GM19452 (cell line): ENCODE data around the gene PTPRT.

ENCODE experiments used
- ATAC-seq: cut with Tn5 transposase; IDR thresholded peaks from one replicate; pipeline ENCODE4 v1.9.1; 2021; ENCODE audit not compliant: unreplicated experiment

PTPRT gene

DNA sequence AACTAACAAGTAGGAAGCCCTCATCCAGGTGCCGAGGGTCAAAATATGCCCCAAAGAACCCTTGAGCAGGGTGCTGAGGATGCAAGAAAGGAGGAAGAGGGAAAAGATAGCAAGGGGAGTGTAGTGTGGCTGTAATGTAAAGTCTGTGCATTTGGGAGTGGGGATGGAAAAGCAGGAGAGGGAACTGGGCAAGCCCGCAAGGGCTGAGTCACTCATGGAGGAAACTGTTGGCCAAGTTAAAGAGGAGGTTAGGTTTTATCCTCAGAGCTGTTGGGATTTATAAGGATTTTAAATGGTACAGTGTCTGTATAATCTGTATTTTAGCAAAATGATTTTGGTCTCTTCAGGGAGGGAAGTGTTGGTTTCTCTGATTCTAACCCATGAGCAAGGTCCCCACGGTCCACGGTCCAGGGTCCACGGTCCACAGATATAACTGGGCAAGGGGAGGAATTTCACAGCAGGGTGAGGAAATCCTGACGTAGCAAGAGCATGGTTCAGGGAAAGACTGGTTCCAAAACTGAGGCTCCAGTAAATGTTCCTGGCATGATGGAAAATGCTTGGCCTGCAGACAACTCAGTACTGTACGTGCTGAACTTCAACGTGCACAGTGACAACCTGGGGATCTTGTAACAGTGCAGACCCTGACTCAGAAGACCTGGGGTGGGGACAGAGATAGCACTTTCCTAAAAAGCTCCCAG, 759.8 kb downstream of the PTPRT start:
- ATAC-seq = no peak

DNA sequence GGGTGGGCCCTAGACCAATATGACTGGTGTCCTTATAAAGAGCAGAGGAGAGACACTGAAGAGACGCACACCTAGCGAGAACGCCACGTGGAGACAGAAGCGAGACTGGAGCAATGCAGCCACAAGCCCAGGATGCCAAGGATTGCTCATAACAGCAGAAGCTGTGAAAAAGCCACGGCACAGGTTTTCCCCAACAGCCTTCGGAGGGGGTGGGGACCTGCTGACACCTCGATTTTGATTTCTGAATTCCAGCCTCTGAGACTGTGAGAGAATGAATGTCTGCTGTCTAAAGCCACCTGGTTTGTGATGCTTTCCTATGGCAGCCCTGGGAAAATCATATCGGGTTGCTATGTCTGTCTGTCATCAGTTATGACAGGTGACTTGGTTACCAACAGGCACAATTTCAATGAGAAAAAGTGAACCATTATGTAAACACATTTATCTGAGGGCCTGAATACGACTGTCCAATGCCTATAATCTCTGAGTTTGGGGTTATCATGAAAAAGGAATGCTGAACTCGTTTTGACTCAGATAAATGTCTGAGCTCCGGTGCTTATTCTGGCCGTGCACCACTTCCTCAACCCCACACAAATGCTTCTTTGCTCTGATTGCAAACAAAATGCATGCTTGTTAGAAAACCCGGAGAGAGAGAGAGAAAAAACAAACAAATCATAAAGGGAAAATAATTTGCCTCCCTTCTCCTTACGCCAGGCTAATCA, 769.7 kb downstream of the PTPRT start:
- no peak for ATAC-seq

- ATAC-seq = no peak
Measured at GRCh38 chr20:42406826-42407225, 782.9 kb downstream of the PTPRT start.

DNA sequence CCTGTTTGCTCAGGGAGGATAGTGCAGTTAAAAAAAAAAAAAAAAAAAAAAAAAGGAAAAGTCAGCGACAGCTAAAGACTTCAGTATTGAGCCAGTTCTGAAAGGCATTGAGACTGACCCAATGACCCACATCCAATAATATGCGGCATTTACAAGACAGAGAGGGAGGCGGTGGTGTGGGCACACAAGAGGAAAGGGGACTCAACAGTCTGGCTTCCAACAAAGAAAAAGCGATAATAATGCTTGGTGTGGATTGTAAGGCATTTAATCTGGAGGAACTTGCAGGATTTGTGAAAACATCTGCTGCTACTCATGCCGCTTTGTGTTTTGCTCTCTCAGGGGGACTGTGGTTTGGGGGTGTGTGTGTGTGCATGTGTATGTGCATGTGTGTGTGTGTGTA, 787.3 kb downstream of the PTPRT start:
- no peak for ATAC-seq

- no peak for ATAC-seq
Measured at GRCh38 chr20:42401613-42402012, 788.1 kb downstream of the PTPRT start.

GRCh38 chr20:42399802-42400201, 789.9 kb downstream of the PTPRT start:
- ATAC-seq = no peak

DNA sequence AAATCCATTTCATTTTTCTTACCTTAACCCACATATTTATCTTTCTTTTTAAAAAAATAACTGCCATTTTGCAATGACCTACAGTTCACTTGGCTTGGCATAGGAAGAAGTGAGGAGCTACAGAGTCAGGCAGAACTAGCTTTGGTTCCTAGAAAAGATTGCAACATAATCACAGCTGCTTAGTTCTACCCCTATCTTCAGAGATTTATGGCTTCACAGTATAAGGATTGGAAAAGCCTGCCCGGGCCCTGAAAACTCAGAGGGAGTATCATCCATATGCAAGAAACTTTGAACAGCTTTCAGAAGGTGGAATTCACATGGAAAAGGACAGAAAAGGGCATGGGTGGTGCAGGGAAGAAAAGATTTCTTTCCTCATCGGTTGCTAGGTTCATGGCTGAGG, 797.3 kb downstream of the PTPRT start:
- no peak for ATAC-seq

DNA sequence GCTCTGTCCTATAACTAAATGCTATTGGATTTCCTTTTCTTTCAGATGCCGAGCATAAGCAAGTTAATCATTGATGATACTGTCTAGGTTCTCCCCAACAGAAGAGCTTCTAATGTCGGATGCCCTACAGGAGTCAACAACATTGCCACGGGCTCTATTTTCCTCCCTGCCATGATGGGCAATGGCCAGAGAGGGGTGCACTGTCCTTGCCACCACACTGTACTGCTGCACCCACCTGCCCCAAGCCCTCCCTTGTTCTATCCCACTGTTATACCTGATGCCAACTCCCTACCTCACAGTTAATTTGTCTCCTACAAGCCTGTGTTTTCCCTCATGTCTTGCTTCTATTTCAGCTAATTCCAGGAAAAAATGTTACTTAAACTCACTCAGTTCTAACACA, 797.9 kb downstream of the PTPRT start:
- ATAC-seq = no peak

DNA sequence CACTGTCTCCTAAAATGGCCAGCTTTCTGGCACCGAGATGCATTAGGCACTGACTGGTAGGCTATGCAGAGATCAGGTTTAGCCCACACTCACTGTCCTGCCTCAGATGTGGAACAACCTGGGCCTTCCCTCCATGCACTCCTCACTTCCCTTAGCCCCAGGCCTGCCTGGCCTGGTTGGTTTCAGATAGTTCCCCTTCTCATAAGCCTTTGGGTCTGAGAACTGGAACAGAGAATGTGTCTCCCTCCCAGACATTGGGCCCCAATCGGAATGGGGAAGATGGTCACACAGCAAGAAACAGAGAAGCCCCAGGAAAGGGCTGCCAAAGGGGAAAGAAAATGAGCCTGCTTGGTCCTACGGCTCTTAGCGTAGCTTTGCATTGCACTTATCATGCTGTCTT, 809.4 kb downstream of the PTPRT start:
- ATAC-seq = no peak

DNA sequence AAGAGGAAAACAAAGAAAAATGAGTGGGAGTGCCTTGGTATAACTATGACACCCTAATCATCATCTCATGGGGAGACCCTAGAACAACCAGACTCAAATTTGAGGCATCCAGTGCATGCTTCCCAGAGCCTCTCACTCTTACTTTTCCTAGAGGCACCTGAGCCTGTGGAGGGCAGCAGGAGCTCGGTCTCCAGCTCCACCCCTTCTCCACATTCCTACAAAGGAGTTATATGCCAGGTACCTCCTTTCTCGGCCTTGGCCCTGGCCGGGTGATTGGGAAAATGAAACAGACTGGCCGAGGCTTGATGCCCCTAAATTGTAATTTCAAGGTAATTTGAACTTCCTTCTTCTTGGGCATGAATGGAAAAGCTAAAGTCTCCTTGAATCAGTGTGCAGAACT, 810.3 kb downstream of the PTPRT start:
- no peak for ATAC-seq

DNA sequence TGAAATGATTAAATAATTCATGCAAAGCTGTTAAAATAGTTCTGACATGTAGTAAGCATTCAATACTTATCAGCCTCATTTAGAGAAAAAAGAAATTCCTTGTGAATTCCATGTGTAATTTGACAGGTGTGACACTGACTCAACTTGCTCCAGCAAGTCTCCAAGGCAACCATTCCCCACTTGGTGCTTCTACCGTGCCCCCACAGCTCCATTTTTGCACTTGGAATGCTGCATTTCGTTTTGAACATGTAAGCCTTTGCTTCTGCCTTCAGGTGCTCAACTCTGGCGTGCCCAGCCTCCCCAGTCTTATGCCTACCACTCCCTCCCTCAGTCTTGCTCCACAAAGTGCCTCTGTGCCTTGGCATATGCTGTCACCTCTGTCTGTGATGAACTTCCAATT, 810.9 kb downstream of the PTPRT start:
- ATAC-seq = no peak

DNA sequence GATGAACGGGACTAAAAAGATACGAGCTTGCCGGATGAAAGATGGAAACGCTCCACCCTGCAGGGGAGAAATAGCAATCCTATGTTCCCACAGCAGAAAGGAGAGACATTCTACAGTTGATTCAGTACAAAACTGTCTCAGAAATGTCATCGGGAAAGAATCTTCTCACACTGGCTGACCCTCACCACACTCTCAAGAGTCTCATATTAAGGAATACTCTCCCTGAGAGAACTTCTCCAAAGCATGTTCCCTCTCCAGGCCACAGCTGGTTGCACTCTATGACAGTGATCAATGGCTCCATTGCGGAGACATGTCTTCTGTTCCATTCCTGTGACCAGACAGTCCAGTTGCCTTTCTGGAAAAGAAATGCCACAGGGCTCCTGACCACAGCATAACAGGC, 813.6 kb downstream of the PTPRT start:
- no peak for ATAC-seq

- ATAC-seq = no peak
Measured at GRCh38 chr20:42373049-42373448, 816.7 kb downstream of the PTPRT start.

GRCh38 chr20:42370075-42370474, 819.6 kb downstream of the PTPRT start:
- no peak for ATAC-seq

DNA sequence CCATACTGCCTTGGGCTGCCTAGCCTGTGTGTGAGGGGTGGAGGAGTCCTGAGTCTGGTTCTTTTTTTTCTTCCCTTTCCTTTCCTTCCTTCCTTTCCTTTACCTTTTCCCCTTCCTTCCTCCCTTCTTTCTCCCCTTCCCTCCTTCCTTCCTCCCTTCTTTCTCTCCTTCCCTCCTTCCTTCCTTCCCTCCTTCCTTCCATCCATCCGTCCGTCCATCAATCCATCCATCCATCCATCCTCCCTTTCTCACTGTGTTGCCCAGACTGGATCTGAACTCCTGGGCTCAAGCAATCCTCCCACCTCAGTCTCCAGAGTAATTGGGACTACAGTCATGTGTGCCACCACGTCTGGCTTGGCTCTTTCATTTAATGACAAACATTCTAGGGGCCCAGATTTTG, 820.8 kb downstream of the PTPRT start:
- no peak for ATAC-seq

GRCh38 chr20:42366626-42367025, 823.1 kb downstream of the PTPRT start:
- ATAC-seq = no peak

- ATAC-seq = no peak
Measured at GRCh38 chr20:42364446-42364845, 825.3 kb downstream of the PTPRT start.

DNA sequence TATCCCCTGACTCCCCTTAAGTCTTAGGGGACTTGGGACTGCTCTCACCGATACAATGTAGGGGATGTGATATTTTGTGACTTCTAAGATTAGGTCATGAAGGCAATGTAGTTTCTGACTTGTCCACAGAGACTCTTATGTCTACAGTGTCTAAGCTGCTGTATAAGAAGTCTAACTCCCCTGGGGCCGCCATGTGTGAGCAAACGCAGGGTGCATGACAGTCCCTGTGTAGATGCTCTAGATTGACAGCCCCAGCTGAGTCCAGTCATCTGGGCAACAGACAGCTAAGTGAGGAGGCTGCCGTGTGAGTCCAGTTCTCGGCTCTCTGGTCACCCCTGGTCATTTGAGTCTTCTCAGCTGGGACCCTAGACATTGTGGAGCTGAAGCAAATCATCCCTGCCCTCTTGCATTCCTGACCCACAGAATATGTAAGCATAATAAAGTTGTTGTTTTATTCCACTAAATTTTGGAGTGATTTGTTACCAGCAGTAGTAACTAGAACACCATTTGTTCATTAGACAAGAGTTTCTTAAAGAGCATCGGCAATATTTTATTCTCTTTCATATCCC, 828.2 kb downstream of the PTPRT start:
- no peak for ATAC-seq

DNA sequence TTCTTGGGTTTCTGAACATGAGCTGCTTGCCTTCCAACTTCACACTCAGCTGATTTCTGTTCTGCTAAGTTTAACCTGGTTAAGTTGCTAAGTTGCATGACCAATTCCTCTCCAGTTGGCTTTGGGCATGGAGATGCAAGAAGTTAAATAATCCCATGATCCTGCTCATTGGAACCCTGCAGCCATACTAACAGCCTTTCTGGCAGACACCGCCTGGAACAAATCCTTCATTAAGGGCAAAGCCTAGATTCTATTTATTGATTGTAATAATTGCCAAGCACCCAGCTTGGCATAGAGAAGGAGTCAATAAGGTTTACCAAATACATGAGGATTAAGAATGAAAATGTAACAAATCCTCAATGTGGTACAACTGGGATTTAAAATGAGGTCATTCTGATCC, 829.1 kb downstream of the PTPRT start:
- ATAC-seq = no peak

GRCh38 chr20:42359617-42360016, 830.1 kb downstream of the PTPRT start:
- ATAC-seq = no peak

DNA sequence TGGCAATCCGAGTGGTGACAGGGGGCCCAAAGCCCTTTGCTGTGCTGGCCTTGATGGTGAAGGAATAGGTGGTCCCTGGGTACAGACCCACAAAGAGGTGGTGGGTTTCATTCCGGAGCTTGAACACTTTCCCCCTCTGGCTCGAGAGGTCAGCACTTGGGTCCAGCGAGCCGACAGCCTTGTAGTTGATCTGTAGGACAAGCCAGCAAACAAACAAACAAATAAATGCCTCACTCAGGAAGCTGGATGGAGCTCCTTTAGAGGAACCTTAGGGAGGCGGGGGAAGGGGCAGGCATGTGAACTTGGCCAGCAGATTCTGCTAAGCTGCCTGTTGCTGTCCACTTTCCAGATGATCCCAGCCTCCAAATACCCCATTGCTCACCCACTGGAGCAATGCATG, 837.6 kb downstream of the PTPRT start:
- no peak for ATAC-seq

DNA sequence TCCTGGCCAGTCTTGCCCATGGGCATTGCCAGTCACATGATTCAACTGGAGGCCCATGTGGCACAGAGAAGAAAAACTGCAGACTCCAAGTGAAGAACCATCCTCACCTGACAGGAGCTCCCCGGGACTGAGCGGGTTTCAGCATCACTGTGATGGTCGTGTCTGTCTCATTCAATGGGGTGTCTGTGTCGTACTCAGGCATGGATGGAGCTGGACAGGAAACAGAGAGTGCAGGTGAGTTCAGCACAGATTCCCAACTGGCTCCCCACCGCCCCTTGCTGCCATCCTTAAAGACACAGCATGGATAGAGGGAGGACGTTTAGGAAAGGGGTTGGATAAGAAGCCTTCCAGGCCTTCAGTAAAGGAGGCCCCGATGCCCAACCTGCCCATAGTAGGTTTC, 839.2 kb downstream of the PTPRT start:
- no peak for ATAC-seq
